Activated T-helper 9 cell treated with anti-CD3 and anti-CD28 coated beads, Interleukin-2, amount 50 U/mL, for 16 hours (primary cell): ENCODE measurements around the gene ERC2.

Source experiments
- DNase-seq: peaks from one replicate; pipeline ENCODE4 v3.0.0-alpha.2; 2020; ENCODE audit warnings: low read depth

ERC2 gene

DNA sequence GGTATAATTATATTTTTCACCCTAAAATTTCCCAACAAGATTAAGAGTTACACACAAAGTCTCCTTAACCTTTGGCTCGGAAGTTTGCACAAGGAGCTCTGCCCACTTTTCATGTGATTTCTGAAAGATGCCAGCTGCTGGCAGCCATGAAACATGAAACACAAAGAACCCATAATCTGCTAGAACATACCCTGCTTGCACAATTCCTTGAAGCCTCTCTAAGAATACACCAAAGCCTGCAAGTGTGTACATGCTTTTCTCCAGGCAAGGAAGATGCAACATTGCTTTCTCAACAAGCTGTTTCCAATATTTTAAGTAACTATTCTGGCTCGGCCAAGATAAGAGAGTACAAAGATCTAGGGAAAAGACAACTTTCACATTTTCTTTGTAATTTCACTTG is 799.1 kb downstream of the ERC2 start:
- no peak for DNase-seq

DNA sequence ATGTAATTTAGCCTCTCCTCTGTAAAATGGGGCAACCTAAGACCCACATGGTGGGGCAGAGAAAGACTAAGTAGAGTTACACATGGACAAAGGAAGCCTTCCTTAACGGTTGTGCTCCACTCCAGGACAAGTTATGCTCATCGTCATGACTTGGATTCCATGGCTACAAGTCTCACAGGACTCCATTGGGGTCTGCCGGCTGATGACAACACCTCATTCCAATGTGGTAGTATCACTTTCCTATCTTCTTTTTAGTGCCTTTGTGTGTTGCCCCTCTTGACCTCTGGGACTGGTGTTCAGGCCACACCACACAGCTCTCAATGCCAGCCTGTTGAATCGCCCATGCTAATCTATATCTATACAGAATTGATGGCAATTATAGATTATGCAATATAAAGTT is 799.9 kb downstream of the ERC2 start:
- no peak for DNase-seq

DNA sequence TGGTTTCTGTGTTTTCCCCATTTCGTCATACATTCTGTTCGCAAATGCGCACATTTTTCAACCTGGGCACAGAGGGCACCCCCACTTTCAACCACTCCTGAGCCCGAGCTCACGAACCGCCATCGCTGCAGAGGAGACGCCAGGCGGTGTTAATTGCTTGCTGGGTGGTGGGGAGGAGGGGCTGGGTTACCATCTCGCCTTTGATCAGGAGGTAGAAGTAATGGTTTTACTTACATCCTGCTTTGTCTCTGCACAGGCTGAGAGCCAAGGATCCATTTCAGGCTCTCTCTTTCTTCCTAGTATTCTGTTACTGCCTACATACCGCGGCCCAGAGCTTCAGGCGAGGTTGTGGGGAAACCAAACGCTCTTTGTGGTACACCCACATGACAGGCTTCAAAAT is 803.9 kb downstream of the ERC2 start:
- DNase-seq = no peak

DNA sequence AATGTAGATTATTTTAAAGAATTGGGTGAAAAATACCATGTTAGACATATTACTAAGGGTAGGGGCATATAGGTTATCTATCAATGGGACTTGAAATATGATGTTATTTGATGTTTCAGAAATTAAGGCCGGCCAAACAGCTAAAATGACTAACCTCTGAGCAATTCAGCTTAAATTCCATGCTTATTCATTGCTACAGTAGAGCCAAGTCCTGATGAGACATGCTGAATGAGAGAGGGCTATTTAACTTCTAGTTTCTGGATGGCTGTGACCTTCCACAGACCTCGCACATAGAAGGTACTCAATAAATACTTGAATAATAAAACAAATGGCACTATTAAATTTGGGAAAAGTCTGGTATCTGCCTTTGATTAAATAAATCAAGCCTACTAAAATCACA is 805.6 kb downstream of the ERC2 start:
- DNase-seq = no peak

DNA sequence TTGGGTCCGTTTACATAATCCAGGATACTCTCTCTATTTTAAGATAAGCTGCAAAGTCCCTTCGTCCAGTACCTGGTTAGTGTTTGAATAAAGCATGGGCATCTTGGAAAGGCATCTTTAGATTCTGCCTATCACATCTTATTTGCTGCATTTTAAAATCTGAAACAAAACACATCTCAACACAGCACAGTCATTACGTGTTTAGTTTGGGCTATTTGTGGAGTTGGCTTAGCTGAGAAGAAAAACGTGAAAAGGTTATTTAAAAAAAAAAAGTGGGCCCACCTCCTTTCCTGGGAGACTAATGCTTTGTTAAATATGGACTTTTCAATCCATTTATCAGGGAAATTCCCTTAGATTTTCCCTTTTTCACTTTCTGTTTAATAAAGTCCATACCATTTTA is 806.7 kb downstream of the ERC2 start:
- no peak for DNase-seq

DNA sequence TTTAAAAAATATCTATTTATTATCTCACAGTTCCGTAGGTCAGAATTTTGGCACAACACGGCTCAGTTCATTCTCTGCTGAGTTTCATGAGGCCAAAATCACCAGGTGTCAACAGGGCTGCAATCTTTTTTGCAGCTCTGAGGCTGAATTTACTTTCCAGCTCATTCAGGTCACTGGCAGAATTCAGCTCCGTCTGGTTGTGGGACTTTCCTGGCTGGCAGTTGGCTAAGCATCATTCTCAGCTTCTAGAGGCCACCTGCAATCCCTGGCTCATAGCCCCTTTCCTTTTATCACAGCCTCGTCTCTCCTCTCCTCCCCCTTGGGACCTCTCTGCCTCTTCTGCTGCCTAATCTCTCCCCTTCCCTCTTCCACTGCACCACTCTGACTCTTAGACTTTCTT is 807.1 kb downstream of the ERC2 start:
- DNase-seq = no peak

DNA sequence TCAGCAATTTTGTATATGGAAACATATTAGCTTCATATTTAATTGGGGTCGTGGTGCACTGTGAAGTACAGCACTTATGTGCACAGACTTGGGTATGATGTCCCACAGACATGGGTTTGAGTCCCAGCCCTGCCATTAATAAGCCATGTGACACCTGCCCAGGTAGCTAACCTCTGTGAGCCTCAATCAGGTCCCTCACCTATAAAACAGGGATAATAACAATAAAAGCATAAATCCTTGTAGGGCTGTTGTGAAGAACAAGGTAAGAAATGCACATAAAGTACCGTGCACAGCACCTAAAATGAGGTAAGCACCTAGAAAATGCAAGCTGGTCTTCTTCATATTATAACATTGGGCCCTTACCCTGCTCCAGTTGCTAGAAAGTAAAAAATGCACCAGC is 807.6 kb downstream of the ERC2 start:
- DNase-seq = no peak

DNA sequence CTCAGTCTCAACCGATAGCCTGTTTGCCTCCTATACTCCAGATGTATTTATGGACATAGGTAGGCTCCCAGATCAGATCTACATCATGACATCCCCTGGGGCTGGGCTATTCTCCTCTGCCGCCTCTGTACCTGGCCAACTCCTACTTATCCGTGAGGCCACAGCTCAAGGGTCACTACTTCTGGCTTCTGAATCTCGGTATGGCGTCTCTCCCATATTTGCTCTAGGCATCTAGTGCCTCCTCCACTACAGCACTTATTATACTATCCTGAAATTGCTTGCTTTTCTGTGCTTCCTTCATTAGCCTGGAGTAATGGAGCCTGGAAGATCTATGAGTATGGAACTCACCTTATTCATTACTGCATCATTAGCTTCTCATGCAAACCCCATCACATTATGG is 808.6 kb downstream of the ERC2 start:
- no peak for DNase-seq

DNA sequence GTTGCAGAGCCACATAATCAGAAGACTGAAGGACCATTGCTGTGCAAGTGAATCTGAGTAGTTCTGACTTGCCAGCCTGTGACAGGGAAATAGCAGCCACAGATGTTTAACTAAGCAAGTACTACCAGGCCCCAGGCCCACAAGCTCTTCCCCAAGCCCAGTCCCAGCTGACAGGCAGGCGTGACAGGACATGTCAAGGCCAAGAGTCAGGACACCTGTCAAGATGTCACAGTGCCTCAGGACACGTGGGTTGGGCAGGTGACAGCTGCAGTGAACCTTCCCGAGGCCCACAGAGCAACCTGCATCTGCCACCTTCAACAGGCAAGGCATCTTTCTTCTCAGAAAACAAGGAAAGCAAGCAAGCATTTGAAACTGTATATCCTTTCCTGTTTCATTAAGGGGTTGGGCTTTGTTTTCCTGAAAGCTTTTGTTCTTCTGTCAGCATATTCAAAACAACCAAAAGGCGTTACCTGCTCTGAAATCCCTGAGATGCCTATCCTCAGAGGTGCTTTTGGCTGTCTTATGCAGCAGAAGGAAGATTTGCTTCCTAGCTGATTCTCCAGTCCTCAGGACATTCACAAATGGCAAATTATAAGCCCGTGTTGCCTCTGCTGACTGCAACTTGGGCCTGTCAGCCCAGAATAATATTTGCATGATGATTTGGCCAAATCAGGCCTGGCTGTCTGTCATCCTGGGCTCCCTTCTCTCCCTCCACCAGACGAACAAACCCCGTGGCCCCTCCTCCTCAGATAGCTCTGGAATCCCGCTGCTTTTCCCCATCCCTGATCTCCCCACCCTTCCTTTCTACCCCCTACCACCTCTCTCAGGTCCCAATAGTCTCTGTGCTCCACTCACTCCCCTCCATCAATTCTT is 809.3 kb downstream of the ERC2 start:
- no peak for DNase-seq

DNA sequence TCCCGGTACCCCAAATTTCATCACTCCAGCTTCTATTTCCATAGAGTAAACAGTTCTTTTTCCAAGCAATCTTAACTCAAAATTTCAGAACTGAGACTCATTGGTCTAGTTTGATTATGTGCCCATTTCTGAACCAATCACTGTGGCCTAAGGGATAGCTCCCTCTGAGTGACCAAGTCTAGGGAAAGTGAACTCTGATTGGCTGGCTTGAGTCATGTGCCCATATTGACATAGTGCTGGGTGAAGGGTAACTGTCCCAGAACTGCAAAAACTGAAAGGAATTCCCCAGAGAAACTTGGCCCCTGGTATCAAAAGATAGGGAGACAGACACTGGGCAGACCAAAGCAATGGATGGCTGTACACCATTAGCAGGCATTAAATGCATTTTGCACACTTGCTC is 810.0 kb downstream of the ERC2 start:
- DNase-seq = no peak

DNA sequence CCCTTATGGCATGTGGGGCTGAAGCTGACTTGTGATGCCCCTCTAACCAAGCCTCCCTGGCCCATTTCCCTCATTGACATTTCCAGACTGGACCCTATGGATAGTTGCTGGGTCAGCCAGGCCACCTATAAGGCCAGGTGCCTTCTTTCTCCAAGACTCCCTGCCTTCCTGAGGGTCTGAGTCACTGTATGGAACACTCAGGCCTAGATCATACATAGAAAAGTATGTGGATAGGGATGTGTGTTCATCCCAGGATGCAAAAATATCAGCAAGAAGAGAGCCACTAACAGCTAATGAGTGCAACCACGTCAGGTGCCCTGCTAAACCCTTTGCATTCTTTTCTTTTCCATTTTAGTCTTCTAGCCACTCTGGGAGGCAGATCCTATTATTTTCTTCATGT is 812.7 kb downstream of the ERC2 start:
- DNase-seq = no peak

DNA sequence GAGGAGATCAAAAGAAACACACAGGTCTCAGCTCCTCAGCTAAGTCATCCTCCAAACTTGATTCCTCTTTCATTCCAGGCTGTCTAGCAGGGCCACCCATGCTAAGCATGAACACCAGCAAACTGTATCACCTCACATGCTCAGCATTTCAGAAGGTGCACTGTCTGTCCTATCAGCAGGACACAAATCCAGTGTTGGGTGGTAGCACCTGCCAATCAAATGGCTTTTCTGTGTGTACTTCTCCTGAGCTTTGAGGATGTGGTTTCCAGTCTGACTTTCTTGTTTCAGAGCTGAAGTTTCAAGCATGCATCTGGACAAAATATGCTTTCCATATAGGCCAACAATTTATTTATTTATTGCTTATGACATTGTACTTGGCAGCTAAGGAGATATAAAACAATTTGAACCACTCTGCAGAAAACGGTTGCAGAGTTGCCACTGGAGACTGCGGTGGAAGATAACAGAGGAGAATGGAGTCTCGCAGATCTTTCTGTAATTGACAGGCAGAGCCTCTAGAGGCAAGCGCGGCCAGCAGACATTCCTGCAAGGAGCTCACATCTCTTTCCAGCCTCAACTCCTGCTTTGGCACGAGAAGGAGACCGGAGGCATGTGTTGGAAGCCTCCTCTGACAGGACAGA is 814.0 kb downstream of the ERC2 start:
- DNase-seq = no peak

DNA sequence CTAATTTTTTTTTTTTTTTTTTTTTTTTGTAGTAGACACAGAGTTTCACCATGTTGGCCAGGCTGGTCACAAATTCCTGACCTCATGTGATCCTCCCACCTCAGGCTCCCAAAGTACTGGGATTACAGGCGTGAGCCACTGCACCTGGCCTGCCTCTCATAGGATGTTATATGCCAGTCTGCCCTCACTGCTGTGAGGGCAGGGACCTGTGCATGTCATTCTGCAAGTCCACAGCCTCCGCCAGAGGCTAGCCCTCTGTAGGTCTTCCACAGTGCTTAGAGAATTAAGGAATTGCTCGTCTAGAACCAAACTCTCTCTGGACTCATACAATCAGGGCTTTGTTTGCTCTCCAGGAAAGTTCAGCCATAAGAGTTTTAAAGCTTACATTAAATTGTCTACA is 817.3 kb downstream of the ERC2 start:
- no peak for DNase-seq

DNA sequence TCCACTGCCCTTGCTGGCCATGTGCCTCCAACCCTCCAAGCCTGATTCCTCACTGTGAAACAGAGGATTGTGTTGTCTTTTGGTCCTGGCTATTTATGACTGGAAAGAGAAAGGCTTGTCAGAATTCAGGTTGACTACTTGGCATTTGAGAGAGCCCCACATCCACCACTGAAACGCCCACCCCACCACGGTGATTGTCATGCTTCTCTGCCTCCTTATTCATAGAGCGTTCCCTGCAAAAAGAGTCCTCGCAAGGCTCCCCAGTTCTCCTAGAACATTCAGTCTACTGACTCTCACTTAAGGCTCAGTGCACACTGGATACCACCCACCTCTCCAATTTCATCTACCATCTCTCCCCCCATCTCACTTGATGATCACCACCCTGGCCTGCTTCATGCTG is 818.3 kb downstream of the ERC2 start:
- DNase-seq = no peak

DNA sequence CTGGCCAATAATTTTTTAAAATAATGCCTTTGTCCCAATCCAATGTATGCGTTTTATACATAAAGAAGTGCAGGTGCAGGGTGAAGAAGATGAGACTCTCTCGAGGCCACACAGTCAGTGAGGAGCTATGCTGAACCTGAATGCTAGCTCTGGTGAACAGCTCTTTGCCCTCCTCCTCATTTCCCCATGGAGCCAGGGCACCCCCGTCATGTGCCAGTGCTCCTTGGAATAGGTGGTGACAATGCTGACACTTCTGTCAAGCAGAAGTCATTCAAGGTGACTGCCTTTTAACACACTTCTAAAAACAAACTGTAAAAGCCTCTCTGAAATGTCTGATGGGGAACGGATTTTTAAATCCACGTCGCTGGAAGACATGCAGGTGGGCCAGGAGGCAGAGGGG is 818.7 kb downstream of the ERC2 start:
- DNase-seq = no peak

DNA sequence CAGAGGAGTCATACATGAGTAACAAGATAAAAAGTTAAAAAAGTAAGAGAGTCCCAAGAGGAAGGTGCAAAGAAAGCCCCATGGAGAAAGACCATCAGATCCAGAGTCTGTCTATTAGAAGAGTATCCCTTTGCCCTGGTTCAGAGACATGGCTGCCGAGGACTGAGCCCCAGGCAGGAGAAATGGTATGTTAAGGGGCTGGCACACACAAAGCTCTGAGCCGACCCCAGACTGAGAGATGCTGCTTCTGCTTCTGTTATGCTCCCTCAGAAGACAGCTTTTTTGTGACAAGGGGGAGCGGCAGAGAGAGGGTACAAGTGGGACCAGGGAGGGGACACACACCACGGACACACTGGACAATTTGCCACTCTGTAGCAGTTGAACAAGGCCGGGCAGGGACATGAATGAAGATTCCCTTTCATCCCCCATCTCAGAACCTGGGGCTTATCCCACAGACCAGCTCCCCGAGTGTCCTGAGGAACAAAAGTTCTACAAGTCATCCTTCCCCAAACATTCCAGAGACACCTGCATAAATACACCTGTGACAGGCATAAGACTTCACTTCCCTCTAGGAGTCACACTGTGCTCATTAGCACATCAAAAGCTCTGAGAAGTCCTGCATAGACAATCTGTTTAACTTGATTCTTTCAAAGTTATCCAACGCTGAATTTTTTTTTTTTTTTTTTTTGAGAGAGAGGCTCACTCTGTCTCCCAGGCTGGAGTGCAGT is 819.5 kb downstream of the ERC2 start:
- DNase-seq = no peak

DNA sequence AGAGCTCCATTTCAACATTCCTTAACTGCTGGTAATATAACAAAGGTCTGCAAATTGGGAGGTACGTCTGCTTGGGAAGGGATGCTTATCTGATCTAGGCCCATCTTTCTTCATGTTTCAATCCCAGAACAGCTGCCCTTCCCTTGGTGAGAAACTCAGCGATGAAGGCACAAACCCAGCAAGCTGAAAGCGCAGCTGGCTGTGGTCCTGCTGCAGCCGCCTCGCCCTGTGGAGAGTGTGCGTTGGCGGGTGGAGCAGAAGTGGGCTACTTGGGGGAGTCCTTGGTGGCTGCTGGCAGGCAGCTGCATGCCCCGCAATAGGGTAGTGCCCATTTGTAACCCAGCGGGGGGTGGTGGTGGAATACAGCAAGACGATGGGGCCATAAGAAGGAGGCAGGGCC is 820.6 kb downstream of the ERC2 start:
- no peak for DNase-seq

DNA sequence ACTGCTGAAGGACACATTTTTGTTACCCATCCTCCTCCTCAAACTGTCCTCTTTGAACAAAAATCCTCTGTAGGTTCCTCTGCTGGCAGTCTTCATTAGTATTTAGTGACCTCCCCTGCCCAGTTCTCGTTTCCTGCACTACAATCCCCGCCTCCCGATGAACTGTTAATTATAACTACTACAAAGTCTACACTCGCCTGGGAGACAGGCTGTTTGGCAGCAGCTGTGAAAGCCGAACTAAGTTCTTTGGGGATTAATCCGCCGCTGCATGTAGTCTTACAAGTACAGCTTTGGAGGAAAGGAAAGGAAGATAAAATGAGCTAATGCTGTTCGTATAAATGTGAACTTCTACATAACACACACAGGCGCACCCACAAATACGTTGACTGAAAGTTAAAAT is 821.2 kb downstream of the ERC2 start:
- DNase-seq = no peak

DNA sequence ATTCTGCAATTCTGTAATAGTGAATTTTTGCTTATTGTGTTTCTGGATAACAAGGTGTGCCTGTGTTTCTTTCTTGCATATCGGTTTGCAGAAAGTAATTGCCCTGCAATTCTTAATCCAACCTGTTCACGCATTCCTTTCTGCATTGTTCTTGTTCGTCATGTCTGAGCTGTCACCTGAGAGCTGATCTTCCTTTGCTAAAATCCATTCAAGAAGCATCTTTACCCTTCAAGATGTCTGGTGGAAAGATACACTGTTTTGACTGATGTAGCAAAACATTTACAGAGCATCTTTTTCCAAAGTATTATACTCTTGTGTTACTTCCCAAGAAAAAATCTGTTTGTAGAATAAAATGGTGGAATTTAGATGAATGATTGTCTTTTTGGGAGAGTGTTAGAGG is 822.1 kb downstream of the ERC2 start:
- no peak for DNase-seq

DNA sequence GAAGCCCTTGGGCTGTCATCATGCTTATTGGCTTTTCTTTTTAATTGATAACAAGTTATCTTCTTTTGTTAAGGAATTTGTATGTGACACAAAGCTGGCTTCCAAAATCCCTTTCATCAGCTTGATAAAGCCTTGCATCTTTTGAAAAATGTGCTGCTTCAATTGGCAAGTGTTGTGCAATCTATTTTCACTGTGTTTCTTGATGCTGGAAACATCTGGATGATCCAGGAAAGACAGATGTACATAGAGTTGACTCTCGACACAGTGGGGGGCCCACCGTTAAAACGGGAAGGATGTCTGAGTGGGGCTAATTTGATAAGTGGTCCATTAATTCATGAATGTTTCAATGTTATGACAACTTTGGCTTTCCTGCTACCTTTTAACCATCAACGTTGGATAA is 822.8 kb downstream of the ERC2 start:
- no peak for DNase-seq

DNA sequence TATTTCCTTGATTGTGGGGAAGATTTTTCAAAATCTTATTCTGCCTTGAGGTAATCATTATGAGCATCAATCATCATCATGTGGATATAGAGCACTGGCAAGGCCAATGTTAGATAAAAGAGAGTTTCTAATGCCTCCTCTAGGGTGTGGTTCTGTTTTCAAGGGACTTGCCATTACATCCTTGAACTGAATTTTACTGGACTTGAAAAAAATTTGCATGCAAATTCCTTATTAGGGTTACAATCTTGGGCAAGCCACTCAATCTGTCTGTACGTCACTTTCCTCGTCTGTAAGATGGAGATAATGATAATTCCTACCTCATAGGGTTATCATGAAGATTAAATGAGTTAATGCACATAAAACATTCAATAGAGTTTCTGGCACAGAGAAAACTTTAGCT is 825.0 kb downstream of the ERC2 start:
- DNase-seq = no peak

DNA sequence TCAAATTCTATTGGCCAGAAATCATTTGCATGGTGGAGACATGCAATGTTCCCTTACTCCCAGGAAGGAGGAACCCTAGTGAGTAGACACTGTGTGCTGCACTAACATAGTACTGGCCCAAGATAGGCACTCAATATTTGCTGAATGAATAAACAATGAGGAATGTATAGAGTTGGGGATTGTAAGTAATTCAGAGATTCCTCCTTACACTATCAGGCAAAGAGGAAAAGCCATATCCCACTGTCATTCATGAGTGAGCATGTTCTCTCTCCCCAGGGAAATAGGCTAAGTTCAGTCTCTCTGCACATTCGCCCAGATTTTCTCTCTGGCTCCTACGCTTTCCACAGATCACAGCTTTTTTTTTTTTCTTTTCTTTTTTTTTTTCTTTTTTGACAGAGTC is 826.3 kb downstream of the ERC2 start:
- no peak for DNase-seq
